Coronary artery (tissue), 2 donors: ENCODE data around the gene TMEM117.
A peak's percentile ranks its signal among the peaks of the same experiment; 100 is the strongest.

ENCODE experiments used
- DNase-seq: peaks from one replicate; pipeline ENCODE4 v3.0.0-alpha.2; 2017; ENCODE audit warnings: low spot score
- H3K27ac ChIP-seq, 2 donors: fragments of 200-600 bp; sonication (generic); one replicate each; pipeline ENCODE4 v1.5.1; 2016 to 2019
- H3K4me3 ChIP-seq: fragments of 200-600 bp; sonication (generic); 2 replicates; pipeline ENCODE4 v1.5.1; 2016; ENCODE audit warnings: mild to moderate bottlenecking, moderate library complexity
- CTCF ChIP-seq: fragments of 200-600 bp; sonication (generic); IDR thresholded peaks from one replicate; pipeline ENCODE4 v1.5.1; 2019; ENCODE audit warnings: antibody characterized with exemption

TMEM117 gene

GRCh38 chr12:43805860-43806736, 29.8 kb upstream of the TMEM117 start, which contains the start of gene TWF1:
Gene TWF1 (minus strand): TSS chr12:43806317. CDS start chr12:43806245, 72 bp downstream.
- Histone ChIP-seq H3K4me3 (peak within 1 kb of the TSS; percentile 84), H3K27ac (peak within 1 kb of the TSS; percentile 93 to 94)
- TF ChIP-seq CTCF: no peak
- peak; percentile 91 for DNase-seq

- peak overlapping the region; percentile 84 for H3K4me3 ChIP-seq
- no peak for TF ChIP-seq CTCF
- DNase-seq: no peak
- peak overlapping the region; percentile 93 to 94 for H3K27ac ChIP-seq
These were observed 29.2 kb upstream of the TMEM117 start for GRCh38 chr12:43806737-43807072.

GRCh38 chr12:43807386-43807785, 28.5 kb upstream of the TMEM117 start:
- no peak for TF ChIP-seq CTCF
- H3K4me3 ChIP-seq: no peak overlapping the region
- DNase-seq: no peak
- peak overlapping the region in 1 of 2 donors; percentile 93 for H3K27ac ChIP-seq

- DNase-seq: no peak
- no peak for TF ChIP-seq CTCF
- H3K4me3 ChIP-seq: no peak overlapping the region
- no peak overlapping the region for H3K27ac ChIP-seq
These were observed 23.8 kb upstream of the TMEM117 start for GRCh38 chr12:43812057-43812456.

- DNase-seq: no peak
- Histone ChIP-seq H3K4me3 (no peak overlapping the region), H3K27ac (no peak overlapping the region)
- no peak for TF ChIP-seq CTCF
These were observed 23.0 kb upstream of the TMEM117 start for GRCh38 chr12:43812926-43813325.

- no peak overlapping the region for H3K4me3 ChIP-seq
- H3K27ac ChIP-seq: no peak overlapping the region
- no peak for DNase-seq
- no peak for TF ChIP-seq CTCF
These were observed 20.5 kb upstream of the TMEM117 start for GRCh38 chr12:43815416-43815815.

GRCh38 chr12:43816168-43816567, 19.7 kb upstream of the TMEM117 start:
- Histone ChIP-seq H3K4me3 (no peak overlapping the region), H3K27ac (no peak overlapping the region)
- no peak for DNase-seq
- TF ChIP-seq CTCF: no peak
